Tibial artery (tissue), 4 donors: Measurements from ENCODE around the gene DNAH9.

Experiments
- DNase-seq, 2 donors: peaks; one replicate each; pipeline ENCODE4 v3.0.0-alpha.2; 2019
- H3K27ac ChIP-seq, 2 donors: fragments of 200-600 bp; sonication (generic) in 1 of 2; 1 replicate in 1 of 2; 2 replicates in 1 of 2; pipeline ENCODE4 v1.5.1; 2018 to 2019; ENCODE audit warnings: mild to moderate bottlenecking in 1 of 2
- H3K27me3 ChIP-seq, 2 donors: fragments of 200-600 bp; sonication (generic) in 1 of 2; one replicate each; pipeline versions ENCODE4 v1.5.1 to v1.6.0; 2016 to 2019
- H3K36me3 ChIP-seq, 3 donors: fragments of 200-600 bp; sonication (generic) in 2 of 3; one replicate each; pipeline ENCODE4 v1.5.1; 2016 to 2019; ENCODE audit warnings: mild to moderate bottlenecking in 2 of 3
- H3K4me1 ChIP-seq, 4 donors: fragments of 200-600 bp; sonication (generic) in 2 of 4; 1 replicate in 3 of 4; 2 replicates in 1 of 4; pipeline ENCODE4 v1.5.1; 2016 to 2019
- H3K4me3 ChIP-seq, 2 donors: fragments of 200-600 bp; sonication (generic) in 1 of 2; 1 replicate in 1 of 2; 2 replicates in 1 of 2; pipeline ENCODE4 v1.5.1; 2018 to 2019; ENCODE audit warnings: mild to moderate bottlenecking in 2 of 2
- H3K9me3 ChIP-seq, 3 donors: fragments of 200-600 bp; sonication (generic) in 1 of 3; one replicate each; pipeline ENCODE4 v1.5.1; 2016 to 2019
- CTCF ChIP-seq, 2 experiments: fragments of 200-600 bp in 1 of 2; fragments of 450-650 bp in 1 of 2; IDR thresholded peaks; one replicate each; pipeline ENCODE4 v1.5.1; 2017 to 2019; ENCODE audit warnings: antibody characterized with exemption in 2 of 2, mild to moderate bottlenecking in 1 of 2, moderate library complexity in 1 of 2
- intact Hi-C: fragments of 100-400 bp; cut with DNase I; formaldehyde crosslinking; loops from one replicate; pipeline ENCODE4 v1.15.0; 2023; ENCODE audit warnings: low total_unique reads

Gene DNAH9

GRCh38 chr17:11840831-11841230 is 242.6 kb downstream of the DNAH9 start:
- Histone ChIP-seq H3K27ac (no peak overlapping the region), H3K4me1 (no peaks in the 10 kb centered on the region), H3K27me3 (no peaks in the 10 kb centered on the region), H3K4me3 (no peak overlapping the region), H3K9me3 (no peaks in the 10 kb centered on the region), H3K36me3 (no peaks in the 10 kb centered on the region)
- no peak for TF ChIP-seq CTCF (IDR thresholded peaks at IDR 0.05)
- intact Hi-C loops, result no loop called here
- no peak for DNase-seq

- DNase-seq, result no peak
- Histone ChIP-seq H3K27ac (no peak overlapping the region), H3K27me3 (no peaks in the 10 kb centered on the region), H3K4me1 (no peaks in the 10 kb centered on the region), H3K9me3 (no peaks in the 10 kb centered on the region), H3K36me3 (no peaks in the 10 kb centered on the region), H3K4me3 (no peak overlapping the region)
- no peak for TF ChIP-seq CTCF (IDR thresholded peaks at IDR 0.05)
- intact Hi-C loops, result no loop called here
Measured at GRCh38 chr17:11848330-11848729, 250.1 kb downstream of the DNAH9 start.

- intact Hi-C loops, result no loop called here
- TF ChIP-seq CTCF (IDR thresholded peaks at IDR 0.05), result no peak
- Histone ChIP-seq H3K36me3 (no peaks in the 10 kb centered on the region), H3K9me3 (no peaks in the 10 kb centered on the region), H3K4me1 (peaks cover 0 to 3% (median 0%) of the 10 kb centered on the region in 4 donors), H3K4me3 (no peak overlapping the region), H3K27ac (no peak overlapping the region), H3K27me3 (no peaks in the 10 kb centered on the region)
- no peak for DNase-seq
Measured at GRCh38 chr17:11852231-11852630, 254.0 kb downstream of the DNAH9 start.

GRCh38 chr17:11852912-11853311 is 254.6 kb downstream of the DNAH9 start:
- TF ChIP-seq CTCF (IDR thresholded peaks at IDR 0.05), result no peak
- intact Hi-C loops, result no loop called here
- H3K4me1 ChIP-seq, result peaks cover 0 to 3% (median 0%) of the 10 kb centered on the region in 4 donors

GRCh38 chr17:11853321-11854151 is 255.3 kb downstream of the DNAH9 start:
- H3K4me3 ChIP-seq, result no peak overlapping the region
- no peaks in the 10 kb centered on the region for H3K36me3 ChIP-seq
- H3K9me3 ChIP-seq, result no peaks in the 10 kb centered on the region
- peaks cover 0 to 3% (median 0%) of the 10 kb centered on the region in 4 donors for H3K4me1 ChIP-seq
- no peak for TF ChIP-seq CTCF (IDR thresholded peaks at IDR 0.05)
- DNase-seq, result no peak
- intact Hi-C loops, result no loop called here
- no peak overlapping the region for H3K27ac ChIP-seq
- H3K27me3 ChIP-seq, result no peaks in the 10 kb centered on the region

More at GRCh38 chr17:11852912-11853311, 254.6 kb downstream of the DNAH9 start:
- Histone ChIP-seq H3K27ac (no peak overlapping the region), H3K27me3 (no peaks in the 10 kb centered on the region), H3K36me3 (no peaks in the 10 kb centered on the region), H3K9me3 (no peaks in the 10 kb centered on the region), H3K4me3 (no peak overlapping the region)
- no peak for DNase-seq
